Stimulated activated CD4-positive, alpha-beta T cell treated with anti-CD3 and anti-CD28 coated beads, Interleukin-12 subunit alpha, Interleukin-12 subunit beta, amount 100 ng/mL, for 48 hours (primary cell): Measurements from ENCODE around the gene TPO.
"Not testable (repeated sequence)": the region's sequence is repeated elsewhere in the genome, so short reads cannot be mapped to it uniquely, and the experiment has no call there.

Experiments
- DNase-seq, 3 donors: peaks; one replicate each; pipeline ENCODE4 v3.0.0-alpha.2; 2020; ENCODE audit warnings: low read depth in 2 of 3, low spot score in 1 of 3

The TPO gene

DNA sequence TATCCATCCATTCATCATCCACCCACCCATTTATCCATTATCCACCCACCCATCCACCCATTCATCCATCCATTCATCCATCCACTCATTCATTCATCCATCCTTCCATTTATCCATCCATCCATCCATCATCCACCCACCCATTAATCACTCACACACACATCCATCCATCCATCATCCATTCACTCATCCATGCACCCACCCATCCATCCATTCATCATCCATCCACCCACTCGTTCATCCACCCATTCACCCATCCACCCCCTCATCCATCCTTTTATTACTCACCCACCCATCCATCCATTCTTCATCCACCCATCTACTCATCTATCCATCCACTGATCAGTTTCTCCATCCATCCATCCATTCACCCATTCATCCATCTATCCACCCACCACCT lies 8.1 kb upstream of the TPO start:
- no peak for DNase-seq

DNA sequence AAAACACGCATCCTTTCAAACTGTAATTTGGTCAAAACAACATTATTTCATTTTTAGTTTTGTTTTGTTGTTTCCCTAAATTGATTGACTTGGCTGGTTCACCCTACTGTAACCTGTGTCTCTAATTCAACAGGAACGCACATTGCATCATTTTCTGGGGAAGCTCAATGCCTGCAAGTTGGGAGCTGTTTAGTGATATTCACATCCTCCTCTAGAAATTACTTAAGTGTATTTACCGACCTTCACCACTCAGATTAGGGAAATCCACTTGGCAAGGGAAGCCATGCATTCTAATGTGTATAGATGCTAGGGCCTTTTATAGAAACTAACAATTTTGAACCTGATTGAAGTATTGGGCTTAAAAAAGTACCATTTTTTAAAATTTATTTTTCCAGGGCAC lies 7.3 kb upstream of the TPO start:
- DNase-seq: no peak

DNA sequence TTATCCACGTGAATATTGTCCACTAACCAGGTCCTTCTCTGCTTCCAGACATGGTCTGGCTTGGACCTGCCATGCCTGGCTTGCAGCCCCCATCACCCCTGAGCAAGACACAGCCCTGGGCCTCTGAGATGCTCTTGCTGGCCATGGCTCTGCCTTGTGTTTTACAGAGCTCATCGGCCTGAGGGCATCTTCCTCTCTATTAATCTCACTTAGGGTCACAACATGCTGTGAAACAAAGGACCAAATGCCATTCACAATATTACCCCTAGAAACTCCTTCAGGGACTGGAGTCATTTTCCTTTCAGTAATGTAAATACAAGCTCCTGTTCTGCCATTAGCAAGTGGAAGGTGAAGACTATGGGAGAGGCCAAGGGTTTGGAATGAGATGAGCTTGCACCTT lies 6.8 kb upstream of the TPO start:
- DNase-seq: no peak

DNA sequence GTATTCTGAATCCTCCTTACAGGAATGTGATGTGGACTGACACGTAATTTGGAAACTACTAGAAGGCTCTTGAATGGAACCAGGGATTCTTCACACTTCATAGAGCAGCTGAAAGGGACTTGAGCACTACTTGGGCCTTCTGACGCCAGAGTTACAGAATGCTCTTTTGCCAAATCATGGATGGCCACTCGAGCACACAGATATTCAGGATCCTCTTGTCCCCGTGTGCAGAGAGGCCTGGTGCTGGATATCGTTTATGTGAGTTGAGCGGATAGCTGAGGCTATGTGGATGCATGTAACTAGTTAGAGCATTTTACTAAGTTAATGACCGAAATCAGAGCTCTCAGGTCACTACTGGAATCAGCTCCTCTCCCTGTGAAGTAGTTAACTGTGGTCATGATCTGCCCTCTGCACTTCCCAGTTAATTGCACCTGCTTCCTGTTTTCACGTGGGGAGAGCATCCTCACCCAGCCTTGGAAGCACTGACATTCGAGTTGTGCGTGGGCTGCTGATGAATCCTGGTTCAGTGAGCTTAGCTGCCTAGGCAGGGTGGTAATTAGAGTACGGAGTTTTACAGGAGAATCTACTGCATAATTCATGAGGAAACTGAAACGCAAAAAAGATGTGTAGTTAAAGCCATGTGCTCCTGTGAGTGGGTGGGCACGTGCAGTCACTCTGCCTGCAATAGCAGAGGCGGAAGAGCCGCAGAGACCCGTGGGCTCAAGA lies 5.2 kb upstream of the TPO start:
- no peak for DNase-seq

DNA sequence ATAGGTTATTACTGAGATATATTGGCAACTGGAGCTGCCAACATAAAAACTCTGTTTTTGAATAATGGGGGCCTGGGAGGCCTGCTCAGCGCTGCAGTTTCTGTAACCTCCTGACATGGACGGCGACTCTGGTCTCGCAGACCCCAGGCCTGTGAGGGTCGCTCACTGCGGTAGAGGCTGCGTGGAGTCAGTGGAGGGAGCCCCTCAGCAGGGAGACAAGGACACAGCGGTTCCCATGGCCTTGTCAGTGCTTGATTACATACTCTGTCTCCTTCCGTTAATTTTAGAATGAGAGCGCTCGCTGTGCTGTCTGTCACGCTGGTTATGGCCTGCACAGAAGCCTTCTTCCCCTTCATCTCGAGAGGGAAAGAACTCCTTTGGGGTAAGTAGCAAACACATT lies 858 bp downstream of the TPO start:
- no peak for DNase-seq

DNA sequence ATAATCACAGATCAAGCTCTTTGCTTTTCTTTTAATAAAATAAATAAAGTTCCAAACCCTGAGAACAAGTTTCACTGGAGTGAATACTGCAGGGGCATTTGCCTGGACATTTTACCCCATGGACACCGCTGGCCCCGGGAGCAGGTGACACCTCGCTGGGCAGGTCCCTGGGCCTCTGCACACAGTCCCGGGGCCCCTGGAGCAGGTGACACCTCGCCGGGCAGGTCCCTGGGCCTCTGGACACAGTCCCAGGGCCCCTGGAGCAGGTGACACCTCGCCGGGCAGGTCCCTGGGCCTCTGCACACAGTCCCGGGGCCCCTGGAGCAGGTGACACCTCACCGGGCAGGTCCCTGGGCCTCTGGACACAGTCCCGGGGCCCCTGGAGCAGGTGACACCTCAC lies 1.6 kb downstream of the TPO start:
- DNase-seq: not testable (repeated sequence)

DNA sequence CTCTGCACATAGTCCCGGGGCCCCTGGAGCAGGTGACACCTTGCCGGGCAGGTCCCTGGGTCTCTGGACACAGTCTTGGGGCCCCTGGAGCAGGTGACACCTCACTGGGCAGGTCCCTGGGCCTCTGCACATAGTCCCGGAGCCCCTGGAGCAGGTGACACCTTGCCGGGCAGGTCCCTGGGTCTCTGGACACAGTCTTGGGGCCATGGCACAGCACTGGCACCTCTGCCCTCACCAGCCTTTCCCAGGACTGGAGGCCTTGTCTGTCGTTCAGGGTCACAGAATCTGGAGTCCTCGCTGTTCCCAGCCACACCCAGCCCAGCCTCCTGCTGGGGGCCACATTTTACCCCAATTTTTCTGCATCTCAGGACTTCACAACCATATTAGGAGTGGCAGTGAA lies 2.2 kb downstream of the TPO start:
- DNase-seq: no peak

DNA sequence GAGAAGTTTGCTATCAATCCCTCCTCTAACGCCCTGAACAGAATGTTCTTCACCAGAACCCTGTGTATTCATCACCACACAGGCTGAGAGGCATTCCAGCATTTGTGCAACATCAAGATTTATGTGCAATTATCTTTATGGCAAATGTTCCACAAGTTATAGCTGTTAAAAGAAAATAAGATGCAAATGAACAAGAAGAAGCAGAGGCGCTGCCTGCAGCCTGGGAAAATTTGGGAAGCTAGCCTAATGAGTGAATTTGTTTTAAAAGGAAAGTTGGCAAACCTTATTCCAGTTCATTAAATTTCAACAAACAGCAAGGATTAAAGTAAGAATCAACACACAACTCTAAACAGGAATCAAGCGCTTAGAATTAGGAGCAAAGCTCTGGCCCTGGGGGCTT lies 5.3 kb downstream of the TPO start:
- no peak for DNase-seq

DNA sequence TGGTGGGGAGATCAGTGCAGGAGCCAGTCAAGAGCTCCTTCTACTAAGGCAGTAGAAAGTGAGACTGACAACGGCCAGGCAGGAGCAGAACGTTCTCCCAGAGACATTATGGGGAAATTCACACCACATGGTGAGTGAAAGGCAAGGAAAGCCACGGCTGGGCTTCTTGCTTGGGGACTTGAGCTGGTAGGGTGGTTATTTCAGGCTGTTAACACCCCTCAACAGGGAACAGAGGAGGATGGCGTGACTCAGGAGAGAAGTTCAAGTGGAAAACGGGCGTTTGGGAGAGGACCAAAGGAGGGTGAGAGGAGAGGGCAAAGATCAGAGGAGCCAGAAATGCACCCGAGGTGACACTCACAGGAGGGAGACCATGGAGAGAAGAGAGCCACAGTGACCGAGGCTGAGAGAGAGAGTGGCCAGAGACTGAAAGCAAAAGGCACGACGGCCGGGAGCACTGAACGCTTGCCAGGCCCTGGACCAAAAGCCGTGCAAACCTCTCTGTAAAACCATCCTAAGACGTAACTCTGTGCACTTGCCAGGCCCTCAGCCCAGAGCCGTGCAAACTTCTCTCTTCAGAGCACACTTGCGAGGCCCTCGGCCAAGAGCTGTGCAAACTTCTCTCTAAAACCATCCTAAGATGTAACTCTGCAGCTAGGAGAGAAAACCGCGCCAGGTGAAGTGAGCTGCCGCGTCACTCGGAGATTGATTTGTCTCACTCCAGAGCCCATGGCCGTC lies 7.7 kb downstream of the TPO start:
- DNase-seq: no peak

DNA sequence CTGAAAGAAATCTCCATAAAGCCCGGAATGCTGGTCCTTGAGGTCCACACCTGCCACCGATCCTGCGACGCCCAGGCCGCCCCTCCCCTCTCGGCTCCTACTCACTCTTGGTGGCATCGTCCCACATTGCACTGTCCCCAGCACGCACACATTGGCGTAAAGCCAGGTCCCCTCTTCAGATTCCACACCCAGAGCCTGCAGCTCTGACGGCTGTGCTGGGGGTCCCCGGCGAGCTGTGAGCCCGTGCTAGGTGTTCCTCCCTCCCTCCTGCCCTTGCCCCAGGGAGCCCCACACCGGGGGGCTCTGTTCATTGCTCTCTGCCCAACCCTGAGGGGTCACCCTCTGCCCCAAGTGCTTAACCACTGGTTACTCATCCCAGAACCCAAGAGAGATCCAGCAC lies 8.5 kb downstream of the TPO start:
- DNase-seq: no peak

DNA sequence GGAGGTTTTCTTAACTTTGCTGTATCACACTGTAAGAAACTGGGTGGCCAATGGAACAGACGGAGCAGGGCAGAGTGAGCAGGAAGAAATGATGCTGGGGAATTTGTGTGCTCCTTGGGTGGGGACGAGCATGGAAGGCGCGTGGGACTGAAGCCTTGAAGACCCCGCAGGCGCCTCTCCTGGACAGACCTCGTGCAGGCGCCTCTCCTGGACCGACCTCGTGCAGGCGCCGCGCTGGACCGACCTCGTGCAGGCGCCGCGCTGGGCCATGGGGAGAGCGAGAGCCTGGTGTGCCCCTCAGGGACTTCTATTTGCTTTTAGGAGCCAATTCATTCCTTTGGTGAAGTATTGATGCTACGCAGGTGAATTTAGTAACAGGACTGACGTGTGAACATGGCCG lies 8.9 kb downstream of the TPO start:
- no peak for DNase-seq

DNA sequence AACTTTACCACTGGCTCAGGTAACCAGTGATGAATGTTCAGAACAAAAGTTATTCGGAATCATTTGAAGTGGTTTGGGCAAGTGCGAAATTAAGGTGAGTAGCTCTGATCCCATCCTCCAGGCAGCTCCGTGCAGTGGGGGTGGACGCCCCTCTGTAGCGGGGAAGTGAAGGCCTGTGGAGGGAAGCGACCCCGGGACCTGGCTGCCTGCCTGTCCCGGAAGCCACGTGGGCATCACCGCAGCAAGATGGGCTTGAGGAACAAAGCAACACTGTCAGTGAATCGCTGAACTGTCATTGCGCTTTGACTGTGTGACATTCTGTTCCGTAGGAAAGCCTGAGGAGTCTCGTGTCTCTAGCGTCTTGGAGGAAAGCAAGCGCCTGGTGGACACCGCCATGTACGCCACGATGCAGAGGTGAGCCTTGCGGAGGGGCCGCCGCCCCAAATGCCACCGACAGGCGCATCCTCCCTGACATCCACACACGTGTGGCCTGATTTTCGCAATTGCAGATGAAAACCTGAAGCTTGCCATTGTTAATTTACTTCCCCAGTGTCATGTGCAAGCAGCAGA lies 9.5 kb downstream of the TPO start:
- DNase-seq: no peak

DNA sequence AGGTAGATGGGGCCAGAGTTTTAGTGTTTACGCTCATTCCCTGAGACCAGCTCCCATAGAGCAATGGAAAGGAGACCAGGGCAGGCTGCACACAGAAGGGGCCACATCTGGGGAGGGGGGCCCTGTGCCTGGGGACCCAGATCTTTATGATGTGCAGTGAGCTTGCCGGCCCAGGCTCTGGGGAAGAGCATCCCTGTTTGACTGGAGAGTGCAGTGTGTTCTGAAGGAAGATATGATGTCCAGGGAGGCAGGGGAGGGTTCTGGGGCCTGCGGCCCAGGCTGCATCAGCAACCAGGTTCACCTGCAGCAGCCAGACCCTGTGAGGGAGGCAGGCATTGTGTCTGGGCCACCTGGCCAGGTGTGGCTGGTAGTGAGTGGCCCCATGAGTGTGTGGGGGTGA lies 13.8 kb downstream of the TPO start:
- no peak for DNase-seq

DNA sequence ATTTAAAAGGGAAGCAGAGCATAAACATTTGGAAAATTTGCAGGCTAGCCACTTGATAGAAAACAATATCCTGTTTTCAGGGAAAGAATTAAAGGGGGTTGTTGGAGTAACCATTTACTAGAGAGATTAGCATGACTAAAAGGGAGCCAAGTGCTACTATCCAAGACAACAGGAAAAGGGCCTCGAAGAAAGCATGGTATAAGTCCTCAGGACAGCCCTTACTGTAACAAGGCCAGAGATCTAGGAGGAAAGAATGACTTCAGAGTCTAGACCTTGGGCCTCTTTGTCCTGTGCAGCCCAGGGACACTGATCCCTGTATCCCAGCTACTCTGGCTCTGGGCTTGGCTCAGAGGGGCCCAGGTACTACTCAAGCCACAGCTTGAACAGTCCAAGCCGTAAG lies 16.6 kb downstream of the TPO start:
- DNase-seq: no peak

DNA sequence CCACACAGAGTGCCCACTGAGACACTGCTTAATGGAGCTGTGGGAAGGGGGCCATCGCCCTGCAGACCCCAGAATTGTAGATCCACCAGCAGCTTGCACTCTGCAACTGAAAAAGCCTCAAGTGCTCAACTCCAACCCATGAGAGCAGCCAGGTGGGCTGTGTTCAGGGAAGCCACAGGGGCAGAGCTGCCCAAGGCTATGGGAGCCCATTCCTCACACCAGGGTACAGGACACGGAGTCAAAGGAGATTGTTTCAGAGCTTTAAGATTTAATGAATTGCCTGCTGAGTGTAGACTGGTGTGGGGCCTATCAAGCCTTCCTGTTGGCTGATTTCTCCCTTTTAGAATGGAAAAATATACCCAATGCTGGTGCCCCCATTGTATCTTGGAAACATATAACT lies 17.2 kb downstream of the TPO start:
- DNase-seq: no peak

DNA sequence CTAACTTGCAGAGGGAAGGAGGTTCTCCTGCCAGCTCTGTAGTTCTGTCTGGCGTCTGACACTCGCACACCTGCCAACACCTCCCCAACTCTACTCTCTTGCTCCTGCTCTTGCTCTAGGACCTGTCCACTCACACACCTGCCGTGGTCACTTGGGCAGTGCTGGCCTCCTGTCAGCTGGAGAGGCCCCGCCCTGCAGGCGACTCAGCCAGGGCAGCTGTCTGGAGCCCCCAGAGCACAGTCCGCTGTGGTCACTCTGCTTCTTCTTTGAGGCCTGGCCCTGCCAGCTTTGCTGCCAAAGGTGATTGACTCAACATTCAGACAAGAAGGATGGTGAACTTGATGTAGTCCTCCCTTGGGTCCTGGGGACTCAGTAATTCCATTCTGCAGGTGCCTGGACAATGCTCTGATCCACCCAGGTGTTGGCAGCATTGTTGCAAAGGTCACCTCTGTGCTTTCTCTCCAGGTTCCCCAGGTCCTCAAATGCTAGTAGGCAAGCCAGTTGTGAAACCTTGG lies 18.7 kb downstream of the TPO start:
- no peak for DNase-seq

DNA sequence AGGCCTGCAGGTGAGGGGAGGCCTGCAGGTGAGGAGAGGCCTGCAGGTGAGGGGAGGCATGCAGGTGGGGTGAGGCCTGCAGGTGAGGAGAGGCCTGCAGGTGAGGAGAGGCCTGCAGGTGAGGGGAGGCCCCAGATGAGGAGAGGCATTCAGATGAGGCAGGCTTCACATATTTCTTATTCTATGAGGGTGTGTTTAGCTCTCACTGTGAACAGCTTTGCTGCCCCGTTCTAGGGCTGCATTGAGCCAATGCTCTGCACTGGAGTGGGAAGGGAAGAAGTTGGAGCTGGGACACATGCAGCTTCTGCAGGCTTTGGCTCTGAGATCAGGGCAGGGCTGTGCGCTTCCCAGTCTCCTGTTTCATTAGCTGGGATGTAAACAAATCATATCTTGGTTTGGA lies 19.5 kb downstream of the TPO start:
- no peak for DNase-seq

DNA sequence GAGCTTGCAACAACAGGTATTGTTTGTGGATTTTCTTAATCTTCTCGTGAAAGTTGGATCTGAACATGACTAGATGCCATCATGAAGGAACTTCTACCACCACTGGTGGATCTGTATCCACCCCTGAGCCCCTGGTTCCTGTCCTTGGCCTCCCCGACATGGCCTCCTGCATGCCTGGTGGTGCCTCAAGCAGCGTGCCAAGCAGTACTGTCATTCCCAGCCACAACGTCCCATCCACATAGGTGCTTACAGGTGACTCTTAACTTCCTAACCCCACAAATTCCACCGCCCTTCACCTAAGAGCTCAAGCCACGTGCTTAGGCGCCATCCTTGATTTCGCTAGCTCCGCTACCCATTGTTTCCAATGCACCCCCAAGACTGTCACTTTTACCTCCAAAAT lies 23.1 kb downstream of the TPO start:
- no peak for DNase-seq

DNA sequence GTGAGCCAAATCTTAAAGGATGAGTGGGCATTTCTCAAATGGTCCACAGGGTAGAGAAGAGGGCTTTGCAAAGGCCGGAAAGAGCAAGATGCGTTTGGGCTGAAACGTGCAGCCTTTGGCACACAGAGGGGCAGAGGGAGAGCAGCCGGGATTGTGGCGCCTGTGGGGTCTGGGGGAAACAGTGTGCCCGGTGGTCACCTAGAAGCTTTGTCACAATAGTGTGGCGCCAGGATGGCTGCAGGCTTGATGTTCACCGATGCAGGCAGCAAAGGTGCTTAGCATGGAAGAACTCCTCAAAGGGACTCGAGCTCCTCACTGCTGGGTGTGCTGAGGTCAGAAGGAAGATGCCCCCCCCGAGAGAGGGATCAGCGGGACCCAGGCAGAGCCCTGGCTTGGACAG lies 23.8 kb downstream of the TPO start:
- DNase-seq: no peak

DNA sequence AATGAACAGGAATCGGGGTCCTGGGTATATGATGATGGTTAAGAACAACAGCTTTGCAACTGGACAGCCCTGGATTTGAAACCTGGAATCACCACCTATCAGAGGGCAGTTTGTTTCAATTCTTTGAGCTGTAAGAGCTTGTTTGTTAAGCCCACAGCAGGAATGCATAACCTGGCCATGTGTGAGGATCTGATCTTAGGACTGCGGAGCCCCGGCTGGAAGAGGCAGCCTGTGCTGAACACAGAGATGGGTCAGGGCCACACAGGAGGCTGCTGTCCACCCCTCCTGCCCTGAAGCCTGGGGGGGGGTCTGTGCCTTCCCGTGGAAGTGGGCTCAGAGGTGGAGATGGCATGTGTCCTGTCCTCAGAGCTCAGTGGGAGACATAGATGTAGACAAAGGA lies 24.3 kb downstream of the TPO start:
- DNase-seq: no peak

DNA sequence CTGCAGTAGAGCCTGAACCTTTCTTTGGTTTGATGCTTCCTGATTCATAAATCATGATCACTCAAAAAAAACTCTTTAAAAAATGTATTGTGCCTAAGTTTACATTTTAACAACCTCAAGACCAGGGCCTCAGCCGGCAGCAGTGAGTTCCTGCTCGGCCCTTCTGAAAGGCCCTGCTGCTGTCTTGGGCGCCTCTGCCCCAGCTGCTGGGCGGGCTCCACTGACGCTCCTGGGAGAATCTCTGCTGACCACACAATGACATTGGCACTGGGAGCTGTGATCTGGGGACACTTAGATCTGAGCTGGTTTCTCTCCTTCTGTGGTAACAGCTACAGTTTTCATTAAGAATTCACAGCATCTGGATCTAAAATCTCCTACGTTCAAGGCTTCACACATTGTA lies 25.7 kb downstream of the TPO start:
- no peak for DNase-seq

DNA sequence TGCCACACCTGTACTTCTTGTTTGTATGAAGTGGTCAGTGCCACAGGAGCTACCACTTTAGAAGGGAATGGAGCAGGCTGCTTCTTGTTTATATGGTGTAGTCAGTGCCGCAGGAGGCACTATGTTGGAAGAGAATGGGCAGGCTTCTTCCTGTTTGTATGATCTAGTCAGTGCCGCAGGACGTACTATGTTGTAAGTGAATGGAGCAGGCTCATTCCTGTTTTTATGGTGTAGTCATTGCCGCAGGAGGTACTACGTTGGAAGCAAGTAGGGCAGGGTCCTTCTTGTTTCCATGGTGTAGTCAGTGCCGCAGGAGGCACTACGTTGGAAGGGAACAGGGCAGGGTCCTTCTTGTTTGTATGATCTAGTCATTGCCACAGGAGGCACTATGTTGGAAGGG lies 27.3 kb downstream of the TPO start:
- no peak for DNase-seq

DNA sequence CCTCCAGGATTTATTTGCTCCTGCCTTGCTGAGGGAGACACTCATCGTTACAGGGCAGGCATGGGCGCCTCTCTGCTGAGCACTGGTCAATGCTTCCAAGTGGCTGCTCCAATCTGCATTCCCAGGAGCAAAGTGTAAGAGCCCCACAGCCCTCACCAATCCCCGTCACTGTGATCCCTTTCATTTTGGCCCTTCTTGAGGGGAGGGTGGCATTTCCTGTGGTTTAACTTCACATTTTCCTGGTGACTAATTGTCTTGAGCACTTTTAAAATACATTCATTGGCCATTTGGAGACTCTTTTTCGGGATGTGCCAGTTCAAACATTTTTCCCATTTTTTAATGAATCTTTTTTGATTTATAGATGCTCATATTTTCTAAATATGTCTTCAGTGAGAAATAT lies 33.0 kb downstream of the TPO start:
- DNase-seq: no peak
